Measurements from ENCODE around the gene OPRL1.
A peak's percentile ranks its signal among the peaks of the same experiment; 100 is the strongest.

Gene OPRL1

DNA sequence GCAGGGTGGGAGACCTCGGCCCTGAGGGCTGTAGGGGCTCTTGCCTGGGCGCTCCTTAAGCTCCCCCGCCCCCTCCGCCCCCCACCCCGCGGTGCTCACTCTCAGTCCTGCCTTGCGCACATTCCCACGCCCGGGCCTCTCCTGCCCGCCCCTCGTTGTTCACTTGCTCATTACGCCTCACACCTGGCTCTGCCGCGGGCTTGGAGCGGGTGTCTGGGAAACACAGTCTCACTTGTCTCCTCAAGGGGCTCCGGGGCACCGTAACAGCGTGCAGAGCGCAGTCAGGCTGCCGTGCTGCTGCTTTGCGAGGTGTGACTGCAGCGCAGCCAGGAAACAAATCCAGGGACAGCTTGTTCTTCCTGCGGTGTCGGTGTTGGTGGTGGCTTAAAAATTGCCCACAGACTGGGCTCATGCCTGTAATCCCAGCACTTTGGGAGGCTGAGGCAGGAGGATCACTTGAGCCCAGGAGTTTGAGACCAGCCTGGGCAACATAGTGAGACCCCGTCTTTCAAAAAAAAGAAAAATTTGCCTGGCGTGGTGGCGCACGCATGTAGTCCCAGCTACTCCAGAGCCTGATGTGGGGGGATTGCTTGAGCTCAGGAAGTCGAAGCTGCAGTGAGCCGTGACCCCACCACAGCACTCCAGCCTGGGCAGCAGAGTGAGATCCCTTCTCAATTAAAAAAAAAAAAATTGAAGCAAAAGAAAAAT is 22.9 kb downstream of the OPRL1 start:
- no peak overlapping the region for H3K4me3 Mint-ChIP-seq
- no peaks in the 10 kb centered on the region for H3K9me3 Mint-ChIP-seq
- no peak for DNase-seq
- no peaks in the 10 kb centered on the region for H3K36me3 Mint-ChIP-seq (ENCODE audit: low read depth)
- H3K4me1 Mint-ChIP-seq = peaks cover 23% of the 10 kb centered on the region
- H3K27me3 Mint-ChIP-seq = peaks cover 19% of the 10 kb centered on the region
- no peak overlapping the region for H3K27ac Mint-ChIP-seq
- ATAC-seq = no peak

DNA sequence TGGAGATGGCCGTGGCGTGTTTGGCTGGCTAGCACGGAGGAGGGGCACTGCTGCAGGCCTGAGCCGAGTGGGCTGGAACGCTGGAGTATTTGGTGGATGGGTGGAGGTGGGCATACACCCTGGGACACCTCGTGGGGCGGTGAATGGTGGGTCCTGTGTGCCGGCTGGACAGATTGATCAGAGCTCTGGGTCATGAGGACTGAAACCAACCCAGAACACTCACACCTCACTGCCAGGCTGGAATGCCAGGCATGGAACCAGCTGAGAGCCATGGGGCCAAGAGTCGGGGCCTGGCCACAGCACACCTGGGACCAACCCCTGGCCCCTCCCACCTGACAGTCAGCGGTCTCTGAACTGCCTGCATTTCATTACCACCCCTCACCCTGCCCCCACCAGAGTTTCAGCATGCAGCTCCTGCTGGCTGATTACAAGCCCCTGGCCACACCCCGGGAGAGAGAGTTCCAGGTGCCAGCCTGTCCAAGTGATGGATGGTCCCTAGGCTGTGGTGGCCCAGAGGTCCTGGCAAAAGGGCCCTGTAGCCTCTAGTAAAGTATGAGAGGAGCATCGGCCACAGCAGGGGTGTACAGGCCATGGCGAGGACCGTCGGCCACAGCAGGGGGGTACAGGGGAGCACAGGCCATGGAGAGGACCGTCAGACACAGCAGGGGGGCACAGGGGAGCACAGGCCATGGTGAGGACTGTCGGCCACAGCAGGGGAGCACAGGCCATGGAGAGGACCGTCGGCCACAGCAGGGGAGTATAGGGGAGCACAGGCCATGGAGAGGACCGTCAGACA is 24.2 kb downstream of the OPRL1 start:
- Mint-ChIP-seq H3K4me3 (no peak overlapping the region), H3K9me3 (no peaks in the 10 kb centered on the region), H3K27ac (no peak overlapping the region), H3K36me3 (ENCODE audit: low read depth) (no peaks in the 10 kb centered on the region), H3K4me1 (peaks cover 27% of the 10 kb centered on the region), H3K27me3 (peaks cover 19% of the 10 kb centered on the region)
- no peak for ATAC-seq
- DNase-seq = no peak

DNA sequence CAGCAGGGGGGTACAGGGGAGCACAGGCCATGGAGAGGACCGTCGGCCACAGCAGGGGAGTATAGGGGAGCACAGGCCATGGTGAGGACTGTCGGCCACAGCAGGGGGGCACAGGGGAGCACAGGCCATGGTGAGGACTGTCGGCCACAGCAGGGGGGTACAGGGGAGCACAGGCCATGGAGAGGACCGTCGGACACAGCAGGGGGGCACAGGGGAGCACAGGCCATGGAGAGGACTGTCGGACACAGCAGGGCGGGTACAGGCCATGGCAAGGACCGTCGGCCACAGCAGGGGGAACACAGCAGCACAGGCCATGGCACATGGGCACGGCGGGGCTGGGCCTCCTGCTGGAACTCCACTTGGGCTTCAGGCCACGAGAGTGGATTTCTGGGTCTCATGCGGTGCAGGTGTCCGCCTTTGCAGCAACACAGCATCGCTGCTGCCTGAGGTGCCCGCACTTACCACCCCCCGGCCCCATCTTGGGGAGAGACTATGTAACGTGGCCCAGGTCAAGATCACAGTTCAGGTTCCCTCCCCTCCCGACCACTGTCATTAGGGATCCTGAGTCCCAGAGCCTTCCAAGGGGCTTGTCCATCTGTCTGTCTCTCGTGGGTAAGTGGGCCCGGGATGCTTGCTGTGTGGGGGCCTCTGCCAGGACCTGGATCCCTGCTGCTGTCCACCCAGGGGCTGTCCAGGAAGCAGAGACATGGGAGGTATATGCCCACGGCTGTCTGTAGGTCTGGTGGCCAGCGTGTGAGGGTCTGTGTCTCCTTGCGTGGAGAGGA is 25.0 kb downstream of the OPRL1 start:
- no peak overlapping the region for H3K27ac Mint-ChIP-seq
- peaks cover 26% of the 10 kb centered on the region for H3K4me1 Mint-ChIP-seq

GRCh38 chr20:64105846-64106434 is 26.1 kb downstream of the OPRL1 start:
- Mint-ChIP-seq H3K36me3 (ENCODE audit: low read depth) (no peaks in the 10 kb centered on the region), H3K4me1 (peaks cover 15% of the 10 kb centered on the region), H3K27ac (no peak overlapping the region), H3K27me3 (peaks cover 18% of the 10 kb centered on the region), H3K9me3 (no peaks in the 10 kb centered on the region), H3K4me3 (no peak overlapping the region)
- no peak for ATAC-seq
- DNase-seq = no peak

More for the DNA sequence above, 25.0 kb downstream of the OPRL1 start:
- Mint-ChIP-seq H3K36me3 (ENCODE audit: low read depth) (no peaks in the 10 kb centered on the region), H3K9me3 (no peaks in the 10 kb centered on the region), H3K27me3 (peaks cover 19% of the 10 kb centered on the region), H3K4me3 (no peak overlapping the region)
- DNase-seq = no peak
- no peak for ATAC-seq

GRCh38 chr20:64106435-64106961 is 26.6 kb downstream of the OPRL1 start:
- H3K4me3 Mint-ChIP-seq = no peak overlapping the region
- no peaks in the 10 kb centered on the region for H3K36me3 Mint-ChIP-seq (ENCODE audit: low read depth)
- H3K4me1 Mint-ChIP-seq = peaks cover 10% of the 10 kb centered on the region
- H3K27ac Mint-ChIP-seq = no peak overlapping the region
- ATAC-seq (no peak), DNase-seq (no peak)
- H3K27me3 Mint-ChIP-seq = peaks cover 13% of the 10 kb centered on the region
- H3K9me3 Mint-ChIP-seq = no peaks in the 10 kb centered on the region

- H3K27ac Mint-ChIP-seq = no peak within 1 kb of the TSS
These were observed 27.3 kb downstream of the OPRL1 start, which contains the start of gene NPBWR2 for GRCh38 chr20:64106981-64107735. NPBWR2 (minus strand) TSS chr20:64107565; CDS start chr20:64106831, 734 bp downstream.

GRCh38 chr20:64107736-64108457 is 28.0 kb downstream of the OPRL1 start:
- peaks cover 8% of the 10 kb centered on the region for H3K27me3 Mint-ChIP-seq
- ATAC-seq (no peak), DNase-seq (no peak)
- H3K27ac Mint-ChIP-seq = no peak overlapping the region
- H3K4me3 Mint-ChIP-seq = no peak overlapping the region
- H3K4me1 Mint-ChIP-seq = peaks cover 6% of the 10 kb centered on the region
- H3K36me3 Mint-ChIP-seq (ENCODE audit: low read depth) = no peaks in the 10 kb centered on the region
- H3K9me3 Mint-ChIP-seq = no peaks in the 10 kb centered on the region

More at GRCh38 chr20:64106981-64107735, 27.3 kb downstream of the OPRL1 start, which contains the start of gene NPBWR2:
- peaks cover 12% of the 10 kb centered on the region for H3K27me3 Mint-ChIP-seq
- ATAC-seq (peak; percentile 56), DNase-seq (peak; percentile 33)
- H3K36me3 Mint-ChIP-seq (ENCODE audit: low read depth) = no peaks in the 10 kb centered on the region
- H3K9me3 Mint-ChIP-seq = no peaks in the 10 kb centered on the region
- peaks cover 9% of the 10 kb centered on the region for H3K4me1 Mint-ChIP-seq
- no peak within 1 kb of the TSS for H3K4me3 Mint-ChIP-seq

GRCh38 chr20:64108731-64109681 is 29.1 kb downstream of the OPRL1 start:
- Mint-ChIP-seq H3K27me3 (no peaks in the 10 kb centered on the region), H3K9me3 (no peaks in the 10 kb centered on the region), H3K4me3 (no peak overlapping the region), H3K27ac (no peak overlapping the region), H3K36me3 (ENCODE audit: low read depth) (no peaks in the 10 kb centered on the region), H3K4me1 (peaks cover 6% of the 10 kb centered on the region)
- DNase-seq = no peak
- ATAC-seq = no peak

DNA sequence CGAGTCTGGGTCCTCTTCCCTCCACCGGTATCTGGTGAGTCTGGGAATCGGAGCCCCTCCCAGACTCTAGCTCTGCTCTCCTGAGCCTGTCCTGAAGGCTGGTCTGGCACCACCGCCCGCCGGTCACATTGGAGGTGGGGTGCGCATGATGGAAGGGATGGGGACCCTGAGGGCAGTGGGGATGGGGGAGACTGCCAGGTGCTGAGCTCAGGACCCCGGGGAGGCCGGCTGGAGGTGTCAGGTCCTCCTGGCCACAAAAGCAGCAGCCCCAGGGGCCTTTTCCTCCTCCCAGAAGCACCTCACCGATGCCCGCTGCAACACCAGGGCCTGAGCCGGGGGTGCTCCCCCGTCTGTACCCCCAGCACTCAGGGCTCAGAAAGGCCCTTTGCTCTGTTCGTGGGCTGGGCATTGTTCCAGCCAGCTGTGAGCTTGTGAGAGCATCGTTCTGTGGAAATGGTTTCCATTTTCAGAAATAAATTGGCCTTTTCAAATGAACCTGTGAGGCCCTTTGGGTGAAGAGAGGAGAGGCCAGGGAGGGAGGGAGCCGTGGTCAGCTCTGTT is 30.0 kb downstream of the OPRL1 start:
- ATAC-seq (no peak), DNase-seq (no peak)
- no peak overlapping the region for H3K27ac Mint-ChIP-seq
- H3K27me3 Mint-ChIP-seq = no peaks in the 10 kb centered on the region
- H3K36me3 Mint-ChIP-seq (ENCODE audit: low read depth) = no peaks in the 10 kb centered on the region
- peaks cover 6% of the 10 kb centered on the region for H3K4me1 Mint-ChIP-seq
- H3K4me3 Mint-ChIP-seq = no peak overlapping the region
- H3K9me3 Mint-ChIP-seq = no peaks in the 10 kb centered on the region

DNA sequence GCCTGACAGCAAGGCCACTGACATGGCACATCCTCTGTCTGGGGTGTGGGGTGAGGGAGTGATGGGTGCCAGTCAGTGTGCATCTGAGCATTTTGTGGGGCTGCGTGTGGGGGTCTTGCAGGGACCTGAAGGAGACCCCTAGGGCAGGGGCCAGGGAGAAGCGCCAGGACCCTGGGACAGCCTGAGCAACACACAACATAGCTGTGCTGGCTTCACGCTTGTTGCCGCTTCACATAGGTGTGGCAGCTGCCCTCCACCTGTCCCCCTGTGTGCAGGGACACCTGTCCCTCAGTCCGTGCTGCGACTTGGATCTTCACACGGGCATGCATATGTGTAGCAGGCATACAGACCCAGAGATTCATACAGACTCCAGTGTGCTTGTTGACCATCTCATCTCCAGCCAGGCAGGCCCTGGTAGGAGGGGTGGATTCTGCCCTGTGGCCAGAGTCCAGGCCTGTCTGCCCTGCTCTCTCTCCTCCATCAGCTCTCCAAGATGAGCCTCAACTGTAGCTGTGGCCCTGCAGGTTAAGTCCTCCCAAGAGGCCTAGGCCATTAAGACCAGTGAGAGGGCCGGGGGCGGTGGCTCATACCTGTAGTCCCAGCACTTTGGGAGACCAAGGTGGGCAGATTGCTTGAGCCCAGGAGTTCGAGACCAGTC is 30.7 kb downstream of the OPRL1 start:
- DNase-seq = no peak
- H3K4me1 Mint-ChIP-seq = peaks cover 6% of the 10 kb centered on the region
- H3K27me3 Mint-ChIP-seq = no peaks in the 10 kb centered on the region
- no peak overlapping the region for H3K4me3 Mint-ChIP-seq
- H3K9me3 Mint-ChIP-seq = no peaks in the 10 kb centered on the region
- H3K27ac Mint-ChIP-seq = no peak overlapping the region
- no peaks in the 10 kb centered on the region for H3K36me3 Mint-ChIP-seq (ENCODE audit: low read depth)
- no peak for ATAC-seq

DNA sequence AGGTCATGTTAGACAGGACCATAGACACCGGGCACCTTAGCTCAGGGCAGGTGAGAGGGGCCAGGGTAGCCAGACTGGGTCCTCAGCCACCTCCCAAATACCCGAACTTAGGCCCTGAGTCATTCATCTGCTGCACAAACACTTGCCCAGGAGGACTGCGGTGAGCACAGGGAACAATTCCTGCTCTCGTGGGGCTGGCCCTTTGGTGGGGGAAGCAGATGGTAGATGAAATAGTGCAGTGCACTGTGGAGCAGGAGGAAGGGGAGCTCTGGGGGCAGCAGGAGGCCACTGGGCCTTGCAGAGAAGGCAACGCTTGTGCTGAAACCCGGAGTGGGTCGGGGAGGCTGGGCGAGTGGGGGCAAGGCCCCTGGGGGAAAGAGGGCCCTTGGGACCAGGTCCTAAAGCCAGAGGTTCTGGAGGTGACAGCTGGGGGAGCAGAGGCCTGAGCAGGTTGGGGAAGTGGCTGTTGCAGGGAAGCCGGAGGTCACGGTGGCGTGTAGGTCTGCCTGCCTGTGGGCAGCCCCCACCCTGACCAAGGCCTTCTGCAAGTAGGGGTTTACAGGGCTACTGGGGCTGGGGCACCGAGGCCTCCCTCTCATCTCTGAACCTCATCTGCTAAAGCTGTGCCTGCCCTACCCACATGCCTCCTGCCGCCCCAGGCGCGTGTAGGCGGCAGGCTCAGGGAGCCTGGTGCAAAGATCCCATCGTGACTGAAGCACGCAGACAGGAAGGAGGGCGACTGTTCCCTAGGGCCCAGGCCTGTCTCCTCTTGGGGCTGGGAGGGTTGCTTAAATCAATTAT is 32.2 kb downstream of the OPRL1 start:
- Mint-ChIP-seq H3K4me3 (no peak overlapping the region), H3K4me1 (peaks cover 6% of the 10 kb centered on the region), H3K27me3 (no peaks in the 10 kb centered on the region), H3K36me3 (ENCODE audit: low read depth) (no peaks in the 10 kb centered on the region), H3K27ac (no peak overlapping the region), H3K9me3 (no peaks in the 10 kb centered on the region)
- DNase-seq (no peak), ATAC-seq (no peak)

Data from activated naive CD8-positive, alpha-beta T cell treated with anti-CD3 and anti-CD28 coated beads, Interleukin-2, amount 50 U/mL, for 24 hours (primary cell).